Right atrium auricular region (tissue), 2 donors: ENCODE results near the gene TDRD15. TPM values are rescaled to one million over a fixed set of nuclear protein-coding genes. Genes with fewer than 3 reads are reported as not detected.
"Not testable (repeated sequence)": the region's sequence is repeated elsewhere in the genome, so short reads cannot be mapped to it uniquely, and the experiment has no call there.

ENCODE experiments used
- DNase-seq: peaks from one replicate; pipeline ENCODE4 v3.0.0-alpha.2; 2019; ENCODE audit warnings: low spot score
- H3K27ac ChIP-seq, 2 donors: fragments of 200-600 bp; sonication (generic); 1 replicate in 1 of 2; 2 replicates in 1 of 2; pipeline ENCODE4 v1.5.1; 2016 to 2019
- H3K27me3 ChIP-seq, 2 donors: fragments of 200-600 bp; sonication (generic); one replicate each; pipeline versions ENCODE4 v1.5.1 to v1.6.0; 2017 to 2019
- H3K36me3 ChIP-seq: fragments of 200-600 bp; sonication (generic); one replicate; pipeline ENCODE4 v1.5.1; 2016
- H3K4me1 ChIP-seq, 2 donors: fragments of 200-600 bp; sonication (generic); one replicate each; pipeline versions ENCODE4 v1.5.1 to v1.6.0; 2017 to 2019
- H3K4me3 ChIP-seq, 2 donors: fragments of 200-600 bp; sonication (generic); 1 replicate in 1 of 2; 2 replicates in 1 of 2; pipeline ENCODE4 v1.5.1; 2017 to 2019; ENCODE audit warnings: mild to moderate bottlenecking in 1 of 2, moderate library complexity in 1 of 2
- H3K9me3 ChIP-seq, 2 donors: fragments of 200-600 bp; sonication (generic); one replicate each; pipeline ENCODE4 v1.5.1; 2019
- CTCF ChIP-seq, 2 donors: fragments of 200-600 bp; sonication (generic); IDR thresholded peaks; one replicate each; pipeline ENCODE4 v1.5.1; 2019; ENCODE audit warnings: antibody characterized with exemption in 2 of 2
- total RNA-seq, 2 donors: library from RNA; depleted of rRNA; stranded (reverse); fragments of >200 nt; gene quantifications; one replicate each; pipeline ENCODE4 v1.1.0, GENCODE V29; 2016

Gene TDRD15
- total RNA-seq, 2 donors from 2014 or later: 1.7 TPM; not detected in 1

- no peak overlapping the region for H3K4me3 ChIP-seq
- DNase-seq: no peak
- H3K36me3 ChIP-seq: no peaks in the 10 kb centered on the region
- H3K4me1 ChIP-seq: no peaks in the 10 kb centered on the region
- no peak overlapping the region for H3K27ac ChIP-seq
- no peaks in the 10 kb centered on the region for H3K9me3 ChIP-seq
- no peaks in the 10 kb centered on the region for H3K27me3 ChIP-seq
- peak; percentile 38 to 68 for TF ChIP-seq CTCF (IDR thresholded peaks at IDR 0.05)
Observed at GRCh38 chr2:21118302-21118920, 5.4 kb upstream of the TDRD15 start.

GRCh38 chr2:21131861-21132260 is 8.1 kb downstream of the TDRD15 start:
- Histone ChIP-seq H3K9me3 (no peaks in the 10 kb centered on the region), H3K36me3 (no peaks in the 10 kb centered on the region), H3K4me3 (no peak overlapping the region), H3K27me3 (no peaks in the 10 kb centered on the region), H3K4me1 (no peaks in the 10 kb centered on the region), H3K27ac (no peak overlapping the region)
- DNase-seq: no peak
- no peak for TF ChIP-seq CTCF (IDR thresholded peaks at IDR 0.05)

- DNase-seq: no peak
- Histone ChIP-seq H3K4me1 (no peaks in the 10 kb centered on the region), H3K4me3 (no peak overlapping the region), H3K36me3 (no peaks in the 10 kb centered on the region), H3K27me3 (no peaks in the 10 kb centered on the region), H3K27ac (no peak overlapping the region), H3K9me3 (no peaks in the 10 kb centered on the region)
- no peak for TF ChIP-seq CTCF (IDR thresholded peaks at IDR 0.05)
Observed at GRCh38 chr2:21135585-21135984, 11.8 kb downstream of the TDRD15 start.

- Histone ChIP-seq H3K27ac (no peak overlapping the region), H3K4me3 (no peak overlapping the region), H3K36me3 (no peaks in the 10 kb centered on the region), H3K4me1 (no peaks in the 10 kb centered on the region), H3K9me3 (no peaks in the 10 kb centered on the region), H3K27me3 (no peaks in the 10 kb centered on the region)
- no peak for DNase-seq
- no peak for TF ChIP-seq CTCF (IDR thresholded peaks at IDR 0.05)
Observed at GRCh38 chr2:21142149-21142548, 18.4 kb downstream of the TDRD15 start.

GRCh38 chr2:21146638-21147037 is 22.9 kb downstream of the TDRD15 start:
- no peak for DNase-seq
- Histone ChIP-seq H3K27ac (no peak overlapping the region), H3K36me3 (no peaks in the 10 kb centered on the region), H3K4me1 (no peaks in the 10 kb centered on the region), H3K9me3 (no peaks in the 10 kb centered on the region), H3K4me3 (no peak overlapping the region), H3K27me3 (no peaks in the 10 kb centered on the region)
- no peak for TF ChIP-seq CTCF (IDR thresholded peaks at IDR 0.05)

- H3K4me1 ChIP-seq: no peaks in the 10 kb centered on the region
- no peak overlapping the region for H3K4me3 ChIP-seq
- H3K36me3 ChIP-seq: no peaks in the 10 kb centered on the region
- H3K27me3 ChIP-seq: no peaks in the 10 kb centered on the region
- no peak for DNase-seq
- H3K9me3 ChIP-seq: no peaks in the 10 kb centered on the region
- no peak overlapping the region for H3K27ac ChIP-seq
- no peak for TF ChIP-seq CTCF (IDR thresholded peaks at IDR 0.05)
Observed at GRCh38 chr2:21148718-21149117, 24.9 kb downstream of the TDRD15 start.

GRCh38 chr2:21151234-21151633 is 27.5 kb downstream of the TDRD15 start:
- H3K36me3 ChIP-seq, H3K9me3 ChIP-seq, H3K4me3 ChIP-seq, H3K27ac ChIP-seq, H3K4me1 ChIP-seq, DNase-seq, H3K27me3 ChIP-seq: not testable (repeated sequence)
